Stimulated activated CD4-positive, alpha-beta T cell treated with anti-CD3 and anti-CD28 coated beads, Interleukin-12 subunit alpha, Interleukin-12 subunit beta, amount 100 ng/mL, for 4 hours (primary cell): ENCODE results near the gene FSTL3.

Source experiments
- DNase-seq: peaks from one replicate; pipeline ENCODE4 v3.0.0-alpha.2; 2020

The FSTL3 gene

GRCh38 chr19:645912-646778 is 30.0 kb upstream of the FSTL3 start:
- no peak for DNase-seq

- no peak for DNase-seq
These were observed 29.2 kb upstream of the FSTL3 start for GRCh38 chr19:646779-647565.

DNA sequence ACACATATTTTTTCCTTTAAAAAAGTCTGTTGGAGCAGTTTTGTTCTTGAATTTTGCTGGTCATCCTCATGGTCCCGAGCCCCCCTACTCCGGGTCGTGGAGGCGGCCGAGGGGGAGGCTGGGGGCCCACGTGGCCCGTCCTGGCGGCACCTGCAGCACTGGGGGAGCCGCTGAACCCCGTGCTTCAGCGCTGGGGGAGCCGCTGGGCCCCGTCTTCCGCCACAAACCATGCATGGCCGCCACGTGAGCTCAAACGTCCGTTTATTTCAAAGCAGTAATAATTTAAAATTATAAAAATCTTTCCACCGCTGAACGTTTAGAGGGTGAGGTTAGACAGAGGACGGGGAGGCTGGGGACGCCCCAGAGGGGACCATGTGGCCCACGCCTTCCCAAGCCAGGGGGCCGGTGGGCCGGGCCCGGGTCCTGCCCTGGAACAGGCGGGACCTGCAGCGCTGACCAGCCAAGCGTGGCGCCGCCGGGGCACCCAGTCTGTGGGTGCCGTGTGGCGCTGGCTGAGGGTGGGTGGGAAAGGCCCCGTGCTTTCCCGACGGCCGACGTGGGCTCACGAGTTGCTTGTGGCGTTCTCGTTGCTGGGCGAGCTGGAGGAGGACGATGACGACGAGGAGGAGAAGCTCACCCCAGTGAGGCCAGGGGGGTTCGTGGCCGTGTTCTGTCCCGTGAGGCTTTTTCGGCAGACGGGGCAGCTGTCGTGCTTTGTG is 28.5 kb upstream of the FSTL3 start:
- DNase-seq: no peak

DNA sequence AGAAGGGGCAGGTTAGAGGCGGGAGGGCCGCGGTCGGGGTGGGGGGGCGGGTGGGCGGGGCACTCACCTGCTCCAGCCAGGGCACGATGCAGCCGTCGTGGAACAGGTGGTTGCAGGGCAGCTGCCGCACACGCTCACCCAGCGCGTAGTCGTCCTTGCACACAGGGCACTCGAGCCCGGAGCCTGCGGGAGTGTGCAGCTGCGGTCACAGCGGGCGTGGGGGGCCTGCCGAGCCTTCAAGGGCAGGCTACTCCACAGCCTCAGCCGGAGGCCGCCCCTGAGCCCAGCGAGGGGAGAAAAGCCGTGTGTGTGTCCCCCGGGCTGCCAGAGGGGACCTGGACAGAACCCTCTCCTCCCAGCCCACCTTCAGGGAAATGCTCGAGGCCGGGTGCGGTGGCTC is 27.9 kb upstream of the FSTL3 start:
- DNase-seq: no peak

DNA sequence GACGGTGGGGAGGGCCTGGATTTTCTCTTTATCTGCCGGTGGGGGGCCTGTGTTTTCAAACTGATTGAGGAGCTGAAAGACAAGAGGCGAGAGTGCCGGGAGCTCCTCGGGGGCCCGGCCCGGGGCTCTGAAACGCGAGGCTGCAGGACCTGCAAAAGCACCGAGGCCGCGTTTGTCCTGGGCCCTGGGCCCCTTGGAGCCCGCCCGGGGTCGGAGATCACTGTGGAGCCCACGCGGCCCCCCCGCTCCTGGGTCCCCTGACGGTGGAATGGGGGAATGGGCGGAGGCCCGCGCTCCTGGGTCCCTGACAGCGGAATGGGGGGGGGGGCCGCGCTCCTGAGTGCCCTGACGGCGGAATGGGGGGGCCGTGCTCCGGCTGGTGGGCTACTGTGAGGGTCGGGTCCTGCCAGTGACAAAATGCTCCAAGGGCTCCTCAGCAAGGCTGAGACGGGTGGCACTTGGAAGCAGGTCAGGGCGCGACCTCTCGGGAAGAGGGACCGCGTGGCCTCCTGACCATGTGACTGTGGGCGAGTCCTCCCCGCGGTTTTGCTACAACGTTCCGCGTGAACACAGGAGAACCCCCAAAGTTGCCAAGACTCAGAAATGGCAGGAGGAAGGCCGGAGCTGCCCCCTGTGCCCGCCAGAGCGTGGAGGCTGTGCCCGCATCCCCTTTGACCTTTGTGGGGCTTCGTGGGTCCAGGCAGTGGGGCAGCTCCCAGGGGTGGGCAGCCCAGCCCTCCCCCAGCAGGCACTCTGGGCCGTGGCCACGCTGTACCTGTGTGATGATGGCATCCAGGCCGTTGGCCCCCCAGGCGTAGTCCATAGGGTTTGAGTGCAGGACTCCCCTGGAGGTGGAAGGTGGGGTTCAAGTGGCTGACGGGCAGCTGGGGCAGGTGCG is 27.0 kb upstream of the FSTL3 start:
- DNase-seq: no peak

DNA sequence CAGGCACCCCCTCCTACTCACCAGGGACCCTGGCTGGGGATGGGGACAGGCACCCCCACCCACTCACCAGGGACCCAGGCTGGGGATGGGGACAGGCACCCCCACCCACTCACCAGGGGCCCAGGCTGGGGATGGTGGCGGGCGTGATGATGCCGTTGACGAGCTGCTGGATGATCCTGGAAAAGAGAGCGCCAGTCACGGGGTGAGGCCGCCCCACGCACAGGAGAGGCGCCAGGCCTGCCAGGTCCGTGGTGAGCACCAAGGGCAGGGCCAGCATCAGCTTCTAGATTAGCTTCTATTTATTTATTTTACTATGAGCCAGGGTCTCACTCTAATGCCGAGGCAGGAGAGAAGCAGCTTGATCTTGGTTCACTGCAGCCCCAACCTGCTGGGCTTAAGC is 26.1 kb upstream of the FSTL3 start:
- no peak for DNase-seq

DNA sequence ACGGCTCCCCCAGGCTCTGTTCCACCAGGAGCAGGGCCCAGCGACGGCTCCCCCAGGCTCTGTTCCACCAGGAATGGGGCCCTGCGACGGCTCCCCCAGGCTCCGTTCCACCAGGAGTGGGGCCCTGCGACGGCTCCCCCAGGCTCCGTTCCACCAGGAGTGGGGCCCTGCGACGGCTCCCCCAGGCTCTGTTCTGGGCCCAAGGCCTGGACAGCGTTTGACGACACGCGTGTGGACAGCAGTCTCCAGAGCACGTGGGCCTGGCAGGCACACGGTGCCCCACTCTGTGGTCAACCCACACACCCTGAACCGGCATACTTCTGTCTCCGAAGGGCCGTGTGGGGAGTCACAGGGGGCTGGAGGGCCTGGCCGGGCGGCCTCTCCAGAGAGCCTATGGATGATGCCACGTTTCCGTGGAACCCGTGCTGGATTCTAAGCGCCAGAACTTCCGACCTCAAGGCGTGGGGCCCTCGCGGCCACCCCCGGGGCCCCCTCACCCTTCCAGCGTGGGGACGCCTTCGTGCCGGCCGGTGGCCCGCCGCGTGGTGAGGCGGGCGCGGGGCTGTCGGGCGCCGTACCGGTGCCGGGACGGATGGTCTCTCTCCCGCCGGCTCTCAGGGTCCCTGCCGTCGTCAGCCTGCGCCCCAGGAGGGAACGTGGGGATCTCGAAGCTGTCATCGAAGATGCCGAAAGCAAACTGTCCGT is 24.9 kb upstream of the FSTL3 start:
- DNase-seq: no peak

GRCh38 chr19:651991-652390 is 24.2 kb upstream of the FSTL3 start:
- no peak for DNase-seq

- DNase-seq: no peak
These were observed 23.5 kb upstream of the FSTL3 start for GRCh38 chr19:652467-653389.

GRCh38 chr19:653425-653824 is 22.8 kb upstream of the FSTL3 start:
- DNase-seq: no peak

DNA sequence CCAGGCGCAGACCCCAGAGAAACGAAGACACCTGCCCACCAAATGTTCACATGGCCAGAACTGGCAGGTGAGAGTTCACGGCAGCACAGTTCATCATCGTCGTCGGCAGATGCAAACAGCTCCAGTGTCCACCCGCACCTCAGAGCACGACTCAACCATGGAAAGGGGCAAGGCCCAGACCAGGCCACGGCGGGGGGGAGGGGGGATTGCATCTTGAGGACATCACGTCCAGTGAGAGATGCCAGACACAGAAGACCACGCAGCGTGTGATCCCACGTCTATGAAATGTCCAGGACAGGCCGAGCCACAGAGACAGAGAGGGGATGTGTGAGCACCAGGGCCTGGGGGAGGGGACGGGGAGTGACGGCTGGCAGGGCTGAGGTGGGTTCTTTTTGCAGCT is 20.5 kb upstream of the FSTL3 start:
- DNase-seq: no peak

DNA sequence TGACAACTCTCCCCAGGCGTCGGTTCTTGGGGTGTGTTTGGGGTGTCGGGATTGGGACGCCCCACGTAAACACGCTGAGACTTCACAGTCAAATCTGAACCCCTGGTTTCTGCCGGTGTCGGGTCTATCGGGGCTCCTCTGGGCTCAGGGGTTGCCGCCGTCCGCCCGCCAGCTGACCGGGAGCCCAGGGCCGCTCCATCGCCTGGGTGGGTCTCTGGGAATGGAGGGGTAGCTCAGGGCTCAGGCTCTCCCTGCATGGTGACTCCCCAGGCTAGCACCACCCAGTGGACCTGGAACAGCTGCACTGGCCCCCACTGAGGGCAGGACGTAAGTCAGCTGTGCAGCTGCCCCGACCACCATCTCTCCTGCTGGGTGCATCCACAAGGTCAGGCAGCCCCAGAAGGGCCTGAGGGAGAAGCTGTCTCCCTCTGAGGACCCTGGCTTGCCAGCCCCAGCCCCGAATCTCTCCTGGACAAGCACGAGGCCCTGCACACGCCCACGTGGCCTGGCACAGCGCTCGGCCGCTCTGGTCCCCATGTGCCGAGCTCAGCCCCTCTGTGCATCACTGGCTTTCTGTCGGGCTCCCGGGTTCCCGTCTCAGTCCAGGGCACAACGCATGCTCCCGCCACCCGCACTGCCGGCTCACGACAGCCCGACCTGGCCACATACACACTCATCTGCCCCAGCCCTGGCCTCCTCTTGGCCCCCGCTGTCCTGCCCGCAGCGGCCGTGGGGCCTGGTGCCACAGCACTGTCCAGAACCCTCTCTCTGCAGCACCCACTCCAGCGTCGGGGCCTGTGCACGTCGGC is 19.2 kb upstream of the FSTL3 start:
- DNase-seq: no peak

- no peak for DNase-seq
These were observed 18.6 kb upstream of the FSTL3 start for GRCh38 chr19:657611-658010.

- no peak for DNase-seq
These were observed 17.9 kb upstream of the FSTL3 start for GRCh38 chr19:658059-658839.

- DNase-seq: no peak
These were observed 17.0 kb upstream of the FSTL3 start for GRCh38 chr19:658916-659839.

DNA sequence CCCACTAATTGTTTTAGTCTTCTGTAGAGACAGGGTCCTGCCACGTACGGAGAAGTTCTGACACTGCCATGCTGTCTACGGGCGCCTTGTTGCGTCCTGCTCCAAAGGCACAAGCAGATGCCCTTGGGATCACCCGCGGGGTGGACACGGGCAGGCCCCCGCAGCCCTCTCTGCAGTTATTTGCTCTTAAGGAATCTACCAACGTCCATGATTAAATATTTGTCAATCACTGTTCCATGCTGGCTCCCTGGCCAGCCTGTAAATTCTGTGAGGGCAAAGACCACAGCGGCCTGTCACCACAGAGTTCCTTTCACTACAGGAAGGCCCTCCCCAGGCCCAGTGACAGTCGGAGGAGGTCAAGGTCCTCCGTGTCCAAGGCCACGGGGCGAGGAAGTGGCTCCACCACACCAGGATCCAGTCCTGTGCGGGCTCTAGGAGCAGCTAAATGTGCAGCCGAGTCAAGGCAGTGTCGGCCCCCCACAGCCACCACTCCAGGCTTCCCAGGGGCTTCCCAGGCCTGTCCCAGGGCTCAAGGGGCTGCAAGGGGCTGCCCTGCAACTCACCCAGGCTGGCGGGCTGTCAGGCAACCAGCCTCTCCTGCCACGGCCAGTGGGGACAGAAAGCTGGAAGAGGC is 15.3 kb upstream of the FSTL3 start:
- DNase-seq: no peak
